ENCODE results near the gene SMARCC1. TPM values are rescaled to one million over a fixed set of nuclear protein-coding genes. Genes with fewer than 3 reads are reported as not detected.
"Not testable (repeated sequence)": the region's sequence is repeated elsewhere in the genome, so short reads cannot be mapped to it uniquely, and the experiment has no call there.

SMARCC1 gene
- 100 to 1,000 TPM; 115 to 143 (median 136) TPM for polyA plus RNA-seq (ENCODE audit: insufficient read length in 4 of 4)

GRCh38 chr3:47781685-47782445 is at the start of gene SMARCC1:
Gene SMARCC1 (minus strand): TSS chr3:47781893. CDS start chr3:47781797, 96 bp downstream.
- peak; percentile 93 to 97 (median 96) for DNase-seq (ENCODE audit: low read depth in 4 of 4, low spot score in 3 of 4)

- not testable (repeated sequence) for DNase-seq (ENCODE audit: low read depth in 4 of 4, low spot score in 3 of 4)
Measured at GRCh38 chr3:47829482-47829881, 47.8 kb upstream of the SMARCC1 start.

DNA sequence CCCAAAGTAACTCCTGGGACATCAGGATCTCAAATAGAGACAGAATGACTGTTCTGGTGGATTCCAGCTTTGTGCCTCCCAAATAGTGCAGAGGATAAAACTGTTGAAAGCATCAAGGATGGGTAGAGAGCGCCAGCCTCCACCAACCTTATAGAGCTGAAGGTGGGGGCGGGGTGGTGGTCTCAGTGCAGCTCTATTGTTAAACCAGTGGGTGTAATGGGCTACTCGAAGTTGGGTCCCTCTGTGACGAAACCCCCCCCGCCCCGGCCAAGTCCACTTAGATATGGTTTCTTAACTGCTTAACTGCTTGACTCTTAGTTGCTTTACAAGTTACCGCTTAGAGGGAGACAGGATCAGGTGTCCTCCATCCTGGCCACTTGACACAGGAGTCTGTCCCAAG is 43.9 kb upstream of the SMARCC1 start:
- no peak for DNase-seq (ENCODE audit: low read depth in 4 of 4, low spot score in 3 of 4)

GRCh38 chr3:47824541-47825473 is 43.1 kb upstream of the SMARCC1 start:
- DNase-seq (ENCODE audit: low read depth in 4 of 4, low spot score in 3 of 4) = peak; percentile 59 to 78 (median 71)

DNA sequence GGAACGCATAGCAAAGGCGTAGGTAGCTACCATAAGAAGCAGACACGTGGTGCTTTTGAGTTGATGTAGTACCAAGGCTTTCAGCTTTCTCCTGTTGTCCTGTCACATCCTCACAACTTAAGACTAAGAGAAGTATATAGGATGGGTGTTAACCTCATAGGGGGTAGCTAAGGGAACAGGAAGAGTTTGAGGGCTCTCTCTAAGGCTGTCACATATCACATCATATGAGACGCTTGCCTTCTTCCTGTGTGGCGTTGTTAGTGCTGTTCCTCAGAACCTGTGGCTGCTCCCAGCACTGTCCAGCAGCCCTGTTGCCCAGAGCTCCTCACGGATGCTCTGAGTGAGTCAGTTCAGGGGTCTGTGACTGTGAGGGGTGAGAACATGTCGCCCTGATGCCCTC is 35.9 kb upstream of the SMARCC1 start:
- no peak for DNase-seq (ENCODE audit: low read depth in 4 of 4, low spot score in 3 of 4)

GRCh38 chr3:47813551-47814177 is 32.0 kb upstream of the SMARCC1 start:
- DNase-seq (ENCODE audit: low read depth in 4 of 4, low spot score in 3 of 4) = no peak

- no peak for DNase-seq (ENCODE audit: low read depth in 4 of 4, low spot score in 3 of 4)
Measured at GRCh38 chr3:47804577-47804976, 22.9 kb upstream of the SMARCC1 start.

DNA sequence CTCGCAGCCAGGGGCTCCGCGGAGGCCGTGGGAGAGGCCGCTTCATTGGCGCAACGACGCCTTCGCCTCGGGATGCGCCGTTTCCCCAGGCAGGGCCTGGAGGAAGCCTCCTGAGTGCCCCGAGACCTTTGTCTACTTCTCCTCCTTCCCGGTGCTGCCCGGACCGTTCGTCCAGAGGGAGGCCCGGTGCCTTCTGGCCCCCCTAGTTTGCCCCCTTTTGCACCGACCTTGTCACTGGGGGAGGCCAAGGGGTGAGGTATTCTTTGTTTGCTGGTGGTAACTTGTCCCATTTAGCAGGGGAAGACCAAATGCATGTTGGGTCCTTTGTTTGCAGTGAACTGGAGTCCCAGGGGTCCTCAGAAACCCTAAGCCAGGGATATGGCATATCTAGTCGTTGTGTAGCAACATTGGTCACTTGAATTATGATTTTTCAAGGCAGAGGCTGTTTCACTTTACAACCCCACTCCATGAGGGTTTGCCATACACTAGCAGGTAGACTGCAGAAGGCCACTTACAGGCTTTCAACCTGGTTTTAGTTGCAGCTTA is 21.9 kb upstream of the SMARCC1 start:
- peak in 2 of 4 donors; percentile 15 to 41 for DNase-seq (ENCODE audit: low read depth in 4 of 4, low spot score in 3 of 4)

DNA sequence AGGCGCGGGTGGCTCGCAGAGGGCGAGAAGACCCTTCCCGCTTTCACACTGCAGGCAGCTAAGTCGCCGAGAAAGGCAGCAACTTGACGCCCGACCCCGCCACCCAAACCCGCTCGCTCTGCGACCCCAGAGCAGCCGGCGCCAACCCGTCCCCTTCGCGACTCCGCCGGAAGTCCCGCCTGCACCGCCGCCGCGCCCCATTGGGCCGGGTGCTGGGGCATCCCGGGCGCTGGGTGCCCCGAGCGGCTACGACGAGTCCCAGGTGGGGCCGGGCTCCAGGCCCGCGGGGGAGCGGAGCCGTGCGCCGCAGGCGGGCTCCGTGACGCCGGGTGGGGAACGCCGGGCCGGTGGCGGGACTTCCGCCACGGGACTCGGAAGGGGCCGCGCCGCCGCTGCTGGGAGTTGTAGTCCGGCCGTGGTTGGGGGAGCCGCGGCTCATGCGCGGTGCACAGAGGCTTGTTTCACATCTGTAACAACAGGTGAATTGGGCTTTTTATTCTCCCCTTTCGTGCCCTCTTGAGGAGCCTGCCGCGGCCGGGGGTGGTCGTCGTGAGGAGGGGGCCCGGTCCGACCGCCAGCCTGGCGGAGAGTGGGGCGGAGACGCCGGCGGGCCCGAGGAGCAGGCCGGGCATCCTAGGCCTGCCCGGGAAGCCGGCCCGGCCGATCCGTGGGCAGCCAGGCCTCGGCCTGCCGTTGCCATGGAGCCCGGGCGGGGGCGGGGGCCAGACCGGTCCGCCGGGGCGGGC is 21.2 kb upstream of the SMARCC1 start, which contains the start of gene DHX30:
Gene DHX30 (plus strand): TSS at position 405 of the 746 bp plus-strand sequence. CDS start 7,546 bp downstream, outside the sequence.
- peak in 2 of 4 donors; percentile 79 to 81 for DNase-seq (ENCODE audit: low read depth in 4 of 4, low spot score in 3 of 4)

- DNase-seq (ENCODE audit: low read depth in 4 of 4, low spot score in 3 of 4) = no peak
Measured at GRCh38 chr3:47799733-47800132, 18.0 kb upstream of the SMARCC1 start.

DNA sequence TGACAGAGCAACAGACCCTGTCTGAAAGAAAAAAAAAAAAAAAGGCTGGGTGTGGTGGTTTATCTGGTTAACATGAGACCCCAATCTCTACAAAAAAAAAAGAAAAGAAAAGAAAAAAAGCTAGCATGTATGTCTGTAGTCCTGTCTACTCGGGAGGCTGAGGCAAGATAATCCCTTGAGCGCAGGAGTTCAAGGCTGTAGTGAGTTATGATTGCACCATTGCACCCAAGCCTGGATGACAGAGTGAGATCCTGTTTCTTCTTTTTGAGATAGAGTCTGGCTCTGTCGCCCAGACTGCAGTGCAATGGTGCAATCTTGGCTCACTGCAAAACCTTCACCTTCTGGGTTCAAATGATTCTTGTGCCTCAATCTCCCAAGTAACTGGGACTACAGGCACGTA is 12.9 kb upstream of the SMARCC1 start:
- DNase-seq (ENCODE audit: low read depth in 4 of 4, low spot score in 3 of 4) = no peak

- DNase-seq (ENCODE audit: low read depth in 4 of 4, low spot score in 3 of 4) = no peak
Measured at GRCh38 chr3:47792699-47793098, 11.0 kb upstream of the SMARCC1 start.

DNA sequence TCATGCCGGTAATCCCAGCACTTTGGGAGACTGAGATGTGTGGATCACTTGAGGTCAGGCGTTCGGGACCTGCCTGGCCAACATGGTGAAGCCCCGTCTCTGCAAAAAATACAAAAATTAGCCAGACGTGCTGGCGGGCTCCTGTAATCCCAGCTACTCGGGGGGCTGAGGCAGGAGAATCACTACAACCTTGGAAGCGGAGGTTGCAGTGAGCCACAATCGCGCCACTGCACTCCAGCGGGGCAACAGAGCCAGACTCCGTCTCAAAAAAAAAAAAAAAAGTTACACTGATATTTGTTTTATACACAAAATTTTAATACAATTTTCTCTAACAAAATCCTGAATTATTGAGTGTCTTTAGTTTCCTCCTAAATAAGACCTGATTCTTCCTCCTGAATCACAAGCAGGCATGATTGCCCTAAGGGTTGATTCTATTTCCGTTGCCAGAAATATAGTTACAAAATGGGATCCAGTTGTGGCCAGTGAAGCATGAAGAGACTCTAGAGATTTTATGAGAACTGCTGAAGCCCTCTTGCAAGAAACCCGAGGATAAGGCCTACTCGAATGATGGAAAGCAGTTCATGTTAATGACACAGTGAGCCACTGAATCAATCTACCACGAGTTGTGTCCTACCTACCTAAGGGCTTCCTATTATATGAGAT is 9.6 kb upstream of the SMARCC1 start:
- DNase-seq (ENCODE audit: low read depth in 4 of 4, low spot score in 3 of 4) = no peak

DNA sequence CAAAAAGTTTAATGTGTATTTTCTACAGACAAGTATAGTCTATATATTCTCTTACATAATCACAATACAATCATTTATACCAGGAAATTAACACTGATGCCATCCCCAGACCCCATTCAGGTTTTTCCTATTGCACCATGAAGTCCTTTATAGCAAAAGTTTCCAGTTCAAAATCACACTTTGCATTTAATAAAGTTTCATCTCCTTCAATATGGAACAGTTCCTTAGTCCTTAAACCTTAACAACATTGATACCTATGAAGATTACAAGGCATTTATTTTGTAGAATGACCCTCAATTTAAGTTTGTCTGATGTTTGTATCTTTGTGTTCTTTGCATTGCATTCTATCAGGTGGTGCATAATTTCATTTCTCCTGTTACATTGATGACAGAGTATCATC is 2.0 kb upstream of the SMARCC1 start:
- DNase-seq (ENCODE audit: low read depth in 4 of 4, low spot score in 3 of 4) = no peak

DNA sequence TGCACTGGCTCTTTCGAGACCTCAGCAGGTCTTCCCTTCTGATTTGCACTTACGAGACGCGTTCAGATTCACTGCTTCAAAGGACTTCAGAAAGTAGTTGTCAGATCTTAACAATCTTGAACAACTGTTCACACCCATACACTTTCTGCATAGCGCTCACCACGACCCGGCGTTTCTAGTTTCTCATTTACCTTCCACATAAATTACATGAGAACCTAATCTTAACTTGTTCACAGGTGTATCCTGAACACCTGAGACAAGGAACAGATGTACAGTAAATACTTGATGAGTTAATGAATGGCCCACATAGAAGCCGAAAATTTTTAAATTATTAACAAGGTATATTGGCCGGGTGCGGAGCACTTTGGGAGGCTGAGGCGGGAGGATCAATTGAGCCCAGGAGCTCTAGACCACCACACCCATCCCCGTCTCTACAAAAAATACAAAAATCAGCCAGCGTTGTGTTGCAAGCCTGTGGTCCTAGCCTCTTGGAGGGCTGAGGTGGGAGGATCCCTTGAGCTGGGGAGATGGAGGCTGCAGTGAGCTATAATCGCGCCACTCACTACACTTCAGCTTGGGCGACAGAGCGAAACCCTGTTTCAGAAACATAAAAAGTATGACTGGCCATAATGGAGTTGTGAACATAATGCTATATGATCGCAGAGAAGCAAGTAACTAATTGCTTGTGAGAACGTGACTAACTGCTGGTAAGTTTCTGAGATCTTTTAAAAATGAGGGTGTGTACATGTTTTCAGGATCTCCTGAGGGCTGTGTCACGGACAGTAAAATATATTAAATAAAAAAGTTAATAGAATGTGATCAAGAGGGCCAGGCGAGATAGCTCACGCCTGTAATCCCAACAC is 984 bp upstream of the SMARCC1 start:
- DNase-seq (ENCODE audit: low read depth in 4 of 4, low spot score in 3 of 4) = no peak

DNA sequence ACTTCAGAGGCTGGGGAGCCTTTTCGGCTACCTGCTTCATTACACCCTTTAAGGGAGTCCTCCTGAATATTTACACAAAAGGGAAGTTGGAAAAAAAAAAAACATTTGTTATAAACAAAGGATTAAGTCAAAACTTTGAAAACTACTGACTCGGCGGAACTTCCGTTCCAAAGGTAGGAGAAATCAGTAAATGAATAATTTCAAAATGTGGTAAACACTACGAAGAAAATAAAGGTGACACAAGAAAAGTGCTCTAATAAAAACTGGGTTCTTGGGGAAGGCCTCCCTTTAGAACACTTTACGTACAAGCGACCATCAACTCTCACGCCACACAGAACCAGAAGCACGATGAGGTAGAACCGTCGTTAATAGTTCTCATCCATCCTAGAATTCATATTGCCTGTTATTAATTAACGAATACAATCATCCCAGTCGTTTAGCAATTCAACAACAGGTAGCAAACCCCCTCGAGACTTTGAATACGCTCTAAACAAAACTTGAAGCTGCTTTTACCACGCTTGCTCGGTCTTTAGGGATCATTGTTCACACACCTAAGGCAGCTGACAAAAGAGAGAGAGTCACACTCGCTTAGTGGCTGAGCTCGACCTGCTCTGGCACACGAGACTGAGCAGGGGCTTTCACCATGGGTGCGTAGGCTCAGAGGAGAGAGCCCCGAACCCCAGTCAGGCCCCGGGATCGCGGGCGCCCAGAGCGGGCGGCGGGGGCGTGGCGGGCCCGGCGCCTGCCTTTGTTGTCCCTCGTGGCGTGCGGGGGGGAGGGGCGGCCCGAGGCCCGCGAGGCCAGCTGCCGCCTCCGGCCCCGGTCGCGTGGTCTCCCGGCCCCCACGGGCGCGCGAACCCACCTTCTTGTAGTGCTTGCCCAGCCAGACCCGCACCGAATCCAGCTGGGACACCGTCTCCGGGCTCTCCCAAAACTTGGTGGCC is 680 bp downstream of the SMARCC1 start:
- peak in 3 of 4 donors; percentile 35 to 53 (median 38) for DNase-seq (ENCODE audit: low read depth in 4 of 4, low spot score in 3 of 4)

DNA sequence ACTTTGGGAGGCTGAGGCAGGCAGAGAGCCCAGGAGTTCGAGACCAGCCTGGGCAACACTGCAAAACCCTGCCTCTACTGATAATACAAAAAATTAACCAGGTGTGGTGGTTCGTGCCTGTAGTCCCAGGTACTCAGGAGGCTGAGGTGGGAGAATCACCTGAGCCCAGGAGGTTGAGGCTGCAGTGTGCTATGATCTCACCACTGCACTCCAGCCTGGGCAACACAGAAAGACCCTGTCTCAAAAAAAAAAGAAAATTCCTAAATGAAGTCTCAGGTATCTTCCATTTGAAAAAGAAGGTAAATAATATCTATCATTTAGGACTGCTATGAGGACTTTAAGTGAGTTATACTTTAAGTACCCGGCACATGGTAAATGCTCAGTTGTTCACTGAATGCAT is 2.9 kb downstream of the SMARCC1 start:
- no peak for DNase-seq (ENCODE audit: low read depth in 4 of 4, low spot score in 3 of 4)
